SIG-M5 treated with dmso at 0.1 percent for 504 hours (cell line): Measurements from ENCODE around the gene TTLL13.

Experiments
- DNase-seq: peaks from one replicate; lab custom pipeline; 2025; ENCODE audit not compliant: unreplicated experiment; lab: John Stamatoyannopoulos, UW

TTLL13 gene

GRCh38 chr15:90249203-90249863, at the start of gene TTLL13:
TTLL13 (plus strand) TSS chr15:90249556; CDS start chr15:90250631, 1,075 bp downstream.
- peak; percentile 69 for DNase-seq

GRCh38 chr15:90200534-90201129, 48.7 kb upstream of the TTLL13 start:
- DNase-seq: no peak

GRCh38 chr15:90201130-90201943, 48.0 kb upstream of the TTLL13 start, which contains the start of gene SEMA4B:
SEMA4B (plus strand) TSS chr15:90201330; CDS start chr15:90201579, 249 bp downstream.
- DNase-seq: peak; percentile 61

GRCh38 chr15:90201944-90202375, 47.4 kb upstream of the TTLL13 start:
- no peak for DNase-seq

- DNase-seq: no peak
These were observed 46.4 kb upstream of the TTLL13 start for GRCh38 chr15:90202929-90203328.

- DNase-seq: no peak
These were observed 45.9 kb upstream of the TTLL13 start for GRCh38 chr15:90203473-90203872.

GRCh38 chr15:90203922-90204321, 45.4 kb upstream of the TTLL13 start:
- DNase-seq: no peak

- no peak for DNase-seq
These were observed 44.1 kb upstream of the TTLL13 start for GRCh38 chr15:90205050-90205848.

- no peak for DNase-seq
These were observed 43.5 kb upstream of the TTLL13 start for GRCh38 chr15:90205886-90206285.

- DNase-seq: no peak
These were observed 42.1 kb upstream of the TTLL13 start for GRCh38 chr15:90207252-90207651.

- no peak for DNase-seq
These were observed 41.0 kb upstream of the TTLL13 start for GRCh38 chr15:90208356-90208755.

GRCh38 chr15:90209591-90209990, 39.8 kb upstream of the TTLL13 start:
- DNase-seq: no peak

- DNase-seq: no peak
These were observed 38.8 kb upstream of the TTLL13 start for GRCh38 chr15:90210593-90210992.

- DNase-seq: no peak
These were observed 38.3 kb upstream of the TTLL13 start for GRCh38 chr15:90211009-90211408.

GRCh38 chr15:90211440-90212143, 37.8 kb upstream of the TTLL13 start:
- DNase-seq: no peak

GRCh38 chr15:90212221-90213098, 36.9 kb upstream of the TTLL13 start:
- no peak for DNase-seq

GRCh38 chr15:90213122-90213817, 36.1 kb upstream of the TTLL13 start:
- no peak for DNase-seq

- DNase-seq: no peak
These were observed 35.5 kb upstream of the TTLL13 start for GRCh38 chr15:90213818-90214204.
